ENCODE results near the gene FBXO42. TPM values are rescaled to one million over a fixed set of nuclear protein-coding genes. Genes with fewer than 3 reads are reported as not detected.

The FBXO42 gene
- total and polyA plus RNA-seq, 9 of the 15 experiments (the other 6 are each of a cell fraction or from before 2014, with no cell fraction given), result 7.2 to 24.8 (median 17.4) TPM

GRCh38 chr1:16351994-16352841 is at the start of gene FBXO42 (continued):
- TF ChIP-seq BRF2 (IDR thresholded peaks at IDR 0.05; ENCODE audit: borderline replicate concordance, insufficient read depth, insufficient read length), result no peak
- peak in 1 of 2 experiments; percentile 83; a peak in 2 of 3 replicates for TF ChIP-seq CBX3 (IDR thresholded peaks at IDR 0.05; ENCODE audit: borderline replicate concordance in 1 of 2, low read length in 2 of 2)
- peak; percentile 98 for TF ChIP-seq L3MBTL2 (IDR thresholded peaks at IDR 0.05)
- TF ChIP-seq MAFG (tag; conservative IDR thresholded peaks at IDR 0.05), result no peak
- TF ChIP-seq, protein P1, sequence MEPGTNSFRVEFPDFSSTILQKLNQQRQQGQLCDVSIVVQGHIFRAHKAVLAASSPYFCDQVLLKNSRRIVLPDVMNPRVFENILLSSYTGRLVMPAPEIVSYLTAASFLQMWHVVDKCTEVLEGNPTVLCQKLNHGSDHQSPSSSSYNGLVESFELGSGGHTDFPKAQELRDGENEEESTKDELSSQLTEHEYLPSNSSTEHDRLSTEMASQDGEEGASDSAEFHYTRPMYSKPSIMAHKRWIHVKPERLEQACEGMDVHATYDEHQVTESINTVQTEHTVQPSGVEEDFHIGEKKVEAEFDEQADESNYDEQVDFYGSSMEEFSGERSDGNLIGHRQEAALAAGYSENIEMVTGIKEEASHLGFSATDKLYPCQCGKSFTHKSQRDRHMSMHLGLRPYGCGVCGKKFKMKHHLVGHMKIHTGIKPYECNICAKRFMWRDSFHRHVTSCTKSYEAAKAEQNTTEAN (CRISPR knock-in tag; IDR thresholded peaks at IDR 0.05), result peak; percentile 88
- peak; percentile 92 for TF ChIP-seq MTA3 (IDR thresholded peaks at IDR 0.05; ENCODE audit: borderline replicate concordance)
- TF ChIP-seq ZNF551 (CRISPR knock-in tag; IDR thresholded peaks at IDR 0.05), result no peak
- no peak for TF ChIP-seq BACH1 (tag; IDR thresholded peaks at IDR 0.05)
- no peak for TF ChIP-seq CBFA2T3 (IDR thresholded peaks at IDR 0.05)
- TF ChIP-seq RCOR1 (IDR thresholded peaks at IDR 0.05; ENCODE audit: borderline replicate concordance in 1 of 2, low read depth in 2 of 2, low read length in 2 of 2), result peak in 1 of 2 experiments; percentile 48; a peak in 3 of 4 replicates
- peak; percentile 75; the same call in 1 of the 2 replicates for TF ChIP-seq E2F3 (CRISPR knock-in tag; IDR thresholded peaks at IDR 0.05)
- TF ChIP-seq NCOR1 (IDR thresholded peaks at IDR 0.05), result no peak
- TF ChIP-seq NCOA1 (IDR thresholded peaks at IDR 0.05; ENCODE audit: low read depth), result 0 out of 2 replicates have a peak, but pooled peaks have one; percentile 14
- TF ChIP-seq TAF9B (IDR thresholded peaks at IDR 0.05; ENCODE audit: partially characterized antibody), result peak; percentile 60
- TF ChIP-seq HOXB6 (CRISPR knock-in tag; IDR thresholded peaks at IDR 0.05; ENCODE audit: borderline replicate concordance), result no peak
- no peak for TF ChIP-seq ZNF146 (CRISPR knock-in tag; IDR thresholded peaks at IDR 0.05; ENCODE audit: unreplicated experiment)
- 0 out of 4 replicates have a peak, but pooled peaks of 1 of the 2 experiments have one; percentile 39 for TF ChIP-seq FOXA3 (CRISPR knock-in tag; conservative IDR thresholded peaks at IDR 0.05 in 1 of 2, IDR thresholded peaks at IDR 0.05 in 1 of 2)
- no peak for TF ChIP-seq NELFE (IDR thresholded peaks at IDR 0.05; ENCODE audit: insufficient read depth, insufficient read length)
- TF ChIP-seq IRF9 (tag; IDR thresholded peaks at IDR 0.05), result no peak
- TF ChIP-seq ZNF57 (CRISPR knock-in tag; IDR thresholded peaks at IDR 0.05), result 0 out of 2 replicates have a peak, but pooled peaks have one; percentile 16
- TF ChIP-seq NR2F6 (CRISPR knock-in tag; IDR thresholded peaks at IDR 0.05), result peak; percentile 29; the same call in 1 of the 2 replicates
- peak; percentile 73 for TF ChIP-seq ZBTB2 (IDR thresholded peaks at IDR 0.05)
- no peak for TF ChIP-seq ZNF3 (CRISPR knock-in tag; IDR thresholded peaks at IDR 0.05)
- no peak for TF ChIP-seq NR2C1 (IDR thresholded peaks at IDR 0.05)
- TF ChIP-seq NR2C1 (tag; IDR thresholded peaks at IDR 0.05), result no peak

Data from K562 (cell line).